CD8-positive, alpha-beta memory T cell (primary cell): Measurements from ENCODE around the gene PPAN. TPM values are rescaled to one million over a fixed set of nuclear protein-coding genes. Genes with fewer than 3 reads are reported as not detected.
A peak's percentile ranks its signal among the peaks of the same experiment; 100 is the strongest.

Experiments
- CTCF ChIA-PET: fragments of 350-600 bp; sonication (Branson Sonifier 250); formaldehyde crosslinking; loops from one replicate; lab custom pipeline; 2021; ENCODE audit warnings: antibody characterized with exemption; lab: Charles Lee
- POLR2A ChIA-PET: fragments of 350-600 bp; sonication (Branson Sonifier 250); formaldehyde crosslinking; loops from one replicate; lab custom pipeline; 2021; ENCODE audit warnings: antibody characterized with exemption; lab: Charles Lee
- DNase-seq, 5 donors: peaks; one replicate each; pipeline versions ENCODE4 v3.0.0 to v3.0.0-alpha.2; 2020 to 2022; ENCODE audit warnings: mixed read lengths in 1 of 5
- H3K27ac ChIP-seq: one replicate; pipeline ENCODE4 v1.7.0; 2013; ENCODE audit warnings: low read depth, mild to moderate bottlenecking, low read length, moderate library complexity
- H3K27me3 ChIP-seq: 2 replicates; pipeline ENCODE4 v1.7.0; 2013; ENCODE audit warnings: low read length, mild to moderate bottlenecking; ENCODE audit not compliant: insufficient read depth, poor library complexity, severe bottlenecking
- H3K36me3 ChIP-seq: 2 replicates; pipeline ENCODE4 v1.7.0; 2013; ENCODE audit warnings: mild to moderate bottlenecking, low read length, moderate library complexity; ENCODE audit not compliant: insufficient read depth
- H3K4me1 ChIP-seq: 2 replicates; pipeline ENCODE4 v1.7.0; 2013; ENCODE audit warnings: mild to moderate bottlenecking, low read length, moderate library complexity; ENCODE audit not compliant: insufficient read depth
- H3K4me3 ChIP-seq: 2 replicates; pipeline ENCODE4 v1.7.0; 2013; ENCODE audit warnings: mild to moderate bottlenecking, low read length
- H3K9me3 ChIP-seq: 2 replicates; pipeline ENCODE4 v1.7.0; 2013; ENCODE audit warnings: mild to moderate bottlenecking, low read length
- H3K27ac Mint-ChIP-seq, 8 donors: one replicate each; pipeline ENCODE4 v1.8.0; 2020 to 2021; ENCODE audit warnings: mixed read lengths in 8 of 8, mild to moderate bottlenecking in 6 of 8, inconsistent platforms in 3 of 8, moderate library complexity in 3 of 8
- H3K27me3 Mint-ChIP-seq, 2 donors: one replicate each; pipeline ENCODE4 v1.8.0; 2020 to 2021; ENCODE audit warnings: mixed read lengths in 2 of 2, mild to moderate bottlenecking in 1 of 2, moderate library complexity in 1 of 2
- H3K36me3 Mint-ChIP-seq, 3 donors: one replicate each; pipeline ENCODE4 v1.8.0; 2020 to 2021; ENCODE audit warnings: mixed read lengths in 3 of 3, inconsistent platforms in 1 of 3, mild to moderate bottlenecking in 1 of 3
- H3K4me1 Mint-ChIP-seq, 3 donors: one replicate each; pipeline ENCODE4 v1.8.0; 2020 to 2021; ENCODE audit warnings: mixed read lengths in 3 of 3, inconsistent platforms in 1 of 3, mild to moderate bottlenecking in 1 of 3
- H3K4me3 Mint-ChIP-seq, 7 donors: one replicate each; pipeline ENCODE4 v1.8.0; 2020 to 2021; ENCODE audit warnings: mixed read lengths in 7 of 7, mild to moderate bottlenecking in 6 of 7, moderate library complexity in 4 of 7, inconsistent platforms in 2 of 7
- H3K9me3 Mint-ChIP-seq, 5 donors: one replicate each; pipeline ENCODE4 v1.8.0; 2020 to 2022; ENCODE audit warnings: mixed read lengths in 5 of 5, mild to moderate bottlenecking in 3 of 5, moderate library complexity in 2 of 5, inconsistent platforms in 1 of 5
- polyA plus RNA-seq: library from polyadenylated mRNA; unstranded; fragments of 300-500 nt; fragmentation: Illumina TruSeq; gene quantifications from one replicate; pipeline ENCODE4 v1.2.3, GENCODE V29; 2021
- total RNA-seq, 2 experiments: library from RNA; stranded (reverse); gene quantifications; one replicate each; pipeline ENCODE4 v1.2.3, GENCODE V29; 2021

Gene PPAN
- total and polyA plus RNA-seq, 3 experiments from 2014 or later: 47.4 to 284 (median 273) TPM

DNA sequence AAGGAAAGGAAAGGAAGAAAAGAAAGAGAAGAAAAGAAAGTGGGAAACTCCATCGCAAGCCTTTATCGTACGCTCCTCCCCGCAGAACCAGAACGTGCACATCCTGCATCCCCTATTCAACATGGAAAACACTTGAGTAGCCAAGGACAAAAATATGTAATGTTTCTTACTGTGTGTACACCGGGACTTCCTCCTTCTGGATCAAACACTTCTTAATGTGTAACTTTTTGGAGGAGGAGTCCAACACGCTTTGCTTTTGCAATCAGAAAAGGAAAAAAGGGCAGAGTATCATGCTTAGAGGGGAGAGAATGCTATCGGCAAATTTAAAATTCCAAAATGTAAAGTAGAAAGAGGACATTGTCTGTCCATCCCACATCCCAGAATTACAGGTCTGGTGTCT is 27.8 kb upstream of the PPAN start:
- H3K4me3 ChIP-seq: no peak overlapping the region
- CTCF ChIA-PET: no interaction called here
- Mint-ChIP-seq H3K4me3 (no peak overlapping the region), H3K27ac (peak overlapping the region in 1 of 8 donors; percentile 32), H3K4me1 (no peaks in the 10 kb centered on the region), H3K36me3 (no peaks in the 10 kb centered on the region), H3K9me3 (peaks cover 0 to 5% (median 0%) of the 10 kb centered on the region in 5 donors), H3K27me3 (no peaks in the 10 kb centered on the region)
- DNase-seq: no peak
- POLR2A ChIA-PET: no interaction called here
- H3K9me3 ChIP-seq: peaks cover 6% of the 10 kb centered on the region
- H3K4me1 ChIP-seq: no peaks in the 10 kb centered on the region
- no peak overlapping the region for H3K27ac ChIP-seq
- no peaks in the 10 kb centered on the region for H3K36me3 ChIP-seq
- H3K27me3 ChIP-seq: no peaks in the 10 kb centered on the region

DNA sequence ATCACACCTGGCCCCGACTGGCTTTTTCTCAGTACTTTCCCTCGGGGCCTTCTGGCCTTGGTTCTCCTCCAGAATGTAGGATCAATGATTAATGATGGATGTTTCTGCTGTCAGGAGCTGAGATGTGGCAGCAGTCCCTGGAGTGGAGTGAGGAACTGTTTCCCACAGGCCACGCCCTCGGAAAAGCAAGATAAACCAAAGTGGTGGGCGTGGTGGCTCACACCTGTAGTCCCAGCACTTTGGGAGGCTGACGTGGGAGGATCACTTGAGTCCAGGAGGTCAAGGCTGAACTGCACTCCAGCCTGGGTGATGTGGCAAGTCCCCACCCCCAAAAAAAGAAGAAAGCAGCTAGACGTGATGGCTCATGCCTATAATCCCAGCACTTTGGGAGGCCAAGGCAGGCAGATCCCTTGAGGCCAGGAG is 27.1 kb upstream of the PPAN start:
- H3K9me3 ChIP-seq: peaks cover 2% of the 10 kb centered on the region
- H3K27me3 Mint-ChIP-seq: no peaks in the 10 kb centered on the region
- ChIA-PET POLR2A (no interaction called here), CTCF (interaction anchor here (1.5 kb wide), 1 partner anchor 41 kb away, joined by 3 read pairs; no protein-coding TSS in a partner anchor)
- no peak overlapping the region for H3K4me3 Mint-ChIP-seq
- no peak for DNase-seq
- H3K27ac Mint-ChIP-seq: no peak overlapping the region
- no peaks in the 10 kb centered on the region for H3K4me1 ChIP-seq
- H3K36me3 Mint-ChIP-seq: no peaks in the 10 kb centered on the region
- H3K27ac ChIP-seq: no peak overlapping the region
- no peaks in the 10 kb centered on the region for H3K36me3 ChIP-seq
- no peak overlapping the region for H3K4me3 ChIP-seq
- peaks cover 0 to 4% (median 0%) of the 10 kb centered on the region in 5 donors for H3K9me3 Mint-ChIP-seq
- H3K27me3 ChIP-seq: no peaks in the 10 kb centered on the region
- H3K4me1 Mint-ChIP-seq: no peaks in the 10 kb centered on the region

DNA sequence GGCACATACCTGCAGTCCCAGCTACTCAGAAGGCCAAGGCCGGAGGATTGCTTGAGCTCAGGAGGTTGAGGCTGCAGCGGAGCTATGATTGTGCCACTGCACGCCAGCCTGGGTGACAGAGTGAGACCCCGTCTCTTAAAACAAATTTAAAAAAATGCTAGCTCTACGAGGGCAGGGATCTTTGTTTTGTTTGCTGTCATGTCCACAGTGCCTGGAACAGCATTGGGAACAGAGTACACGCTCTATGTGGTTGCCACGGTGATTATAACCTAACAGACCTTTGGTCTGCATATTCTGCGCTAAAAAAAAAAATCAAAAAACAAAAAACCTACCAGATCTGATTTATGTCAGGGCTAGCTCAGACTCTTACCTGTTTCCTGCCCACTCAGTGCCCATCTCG is 22.3 kb upstream of the PPAN start:
- no peak overlapping the region for H3K4me3 ChIP-seq
- H3K4me1 ChIP-seq: peaks cover 9% of the 10 kb centered on the region
- ChIA-PET POLR2A (interaction anchor here (0.6 kb wide), 1 partner anchor 771 kb away, joined by 5 read pairs; no protein-coding TSS in a partner anchor), CTCF (interaction anchor here (0.7 to 1.9 kb wide), 4 partner anchors 12 to 166 kb away, joined by 3 to 8 read pairs (median 4); no protein-coding TSS in a partner anchor)
- Mint-ChIP-seq H3K4me3 (peak overlapping the region in 3 of 7 donors; percentile 11 to 84 (median 37)), H3K27ac (peak overlapping the region in 4 of 8 donors; percentile 52 to 90 (median 81)), H3K36me3 (peaks cover 0 to 10% (median 0%) of the 10 kb centered on the region in 3 donors), H3K4me1 (peaks cover 10 to 14% (median 12%) of the 10 kb centered on the region in 3 donors), H3K27me3 (no peaks in the 10 kb centered on the region), H3K9me3 (no peaks in the 10 kb centered on the region)
- DNase-seq: no peak
- H3K36me3 ChIP-seq: peaks cover under 1% of the 10 kb centered on the region
- H3K27me3 ChIP-seq: no peaks in the 10 kb centered on the region
- no peak overlapping the region for H3K27ac ChIP-seq
- H3K9me3 ChIP-seq: no peaks in the 10 kb centered on the region

DNA sequence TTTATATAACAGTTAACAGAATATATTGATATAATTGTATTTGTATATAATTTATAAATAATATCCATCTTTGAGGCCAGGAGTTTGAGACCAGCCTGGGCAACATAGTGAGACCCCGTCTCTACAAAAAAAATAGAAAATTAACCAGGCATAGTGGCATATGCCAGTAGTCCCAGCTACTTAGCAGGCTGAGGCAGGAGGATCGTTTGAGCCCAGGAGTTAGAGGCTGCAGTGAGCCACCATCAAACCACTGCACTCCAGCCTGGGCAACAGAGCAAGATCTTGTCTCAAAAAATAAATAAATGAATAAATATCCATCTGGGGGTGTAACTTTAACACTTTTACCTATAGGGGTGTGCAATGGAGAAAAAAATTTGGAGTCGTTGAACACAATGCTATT is 21.4 kb upstream of the PPAN start:
- DNase-seq: no peak
- CTCF ChIA-PET: interaction anchor here (1.3 to 1.9 kb wide), 3 partner anchors 11 to 165 kb away, joined by 3 to 8 read pairs (median 5); no protein-coding TSS in a partner anchor
- H3K4me3 ChIP-seq: no peak overlapping the region
- peaks cover 13 to 14% (median 14%) of the 10 kb centered on the region in 3 donors for H3K4me1 Mint-ChIP-seq
- no peaks in the 10 kb centered on the region for H3K27me3 Mint-ChIP-seq
- POLR2A ChIA-PET: interaction anchor here (0.5 to 0.6 kb wide), 2 partner anchors 17 to 770 kb away, joined by 3 to 5 read pairs; partner anchors contain the start of gene ANGPTL6
- H3K4me1 ChIP-seq: peaks cover 9% of the 10 kb centered on the region
- peaks cover 0 to 19% (median 0%) of the 10 kb centered on the region in 3 donors for H3K36me3 Mint-ChIP-seq
- peak overlapping the region in 7 of 8 donors; percentile 69 to 92 (median 89) for H3K27ac Mint-ChIP-seq
- no peaks in the 10 kb centered on the region for H3K27me3 ChIP-seq
- H3K4me3 Mint-ChIP-seq: peak overlapping the region; percentile 84 to 96 (median 85)
- no peak overlapping the region for H3K27ac ChIP-seq
- peaks cover 6% of the 10 kb centered on the region for H3K36me3 ChIP-seq
- H3K9me3 Mint-ChIP-seq: no peaks in the 10 kb centered on the region
- H3K9me3 ChIP-seq: no peaks in the 10 kb centered on the region

DNA sequence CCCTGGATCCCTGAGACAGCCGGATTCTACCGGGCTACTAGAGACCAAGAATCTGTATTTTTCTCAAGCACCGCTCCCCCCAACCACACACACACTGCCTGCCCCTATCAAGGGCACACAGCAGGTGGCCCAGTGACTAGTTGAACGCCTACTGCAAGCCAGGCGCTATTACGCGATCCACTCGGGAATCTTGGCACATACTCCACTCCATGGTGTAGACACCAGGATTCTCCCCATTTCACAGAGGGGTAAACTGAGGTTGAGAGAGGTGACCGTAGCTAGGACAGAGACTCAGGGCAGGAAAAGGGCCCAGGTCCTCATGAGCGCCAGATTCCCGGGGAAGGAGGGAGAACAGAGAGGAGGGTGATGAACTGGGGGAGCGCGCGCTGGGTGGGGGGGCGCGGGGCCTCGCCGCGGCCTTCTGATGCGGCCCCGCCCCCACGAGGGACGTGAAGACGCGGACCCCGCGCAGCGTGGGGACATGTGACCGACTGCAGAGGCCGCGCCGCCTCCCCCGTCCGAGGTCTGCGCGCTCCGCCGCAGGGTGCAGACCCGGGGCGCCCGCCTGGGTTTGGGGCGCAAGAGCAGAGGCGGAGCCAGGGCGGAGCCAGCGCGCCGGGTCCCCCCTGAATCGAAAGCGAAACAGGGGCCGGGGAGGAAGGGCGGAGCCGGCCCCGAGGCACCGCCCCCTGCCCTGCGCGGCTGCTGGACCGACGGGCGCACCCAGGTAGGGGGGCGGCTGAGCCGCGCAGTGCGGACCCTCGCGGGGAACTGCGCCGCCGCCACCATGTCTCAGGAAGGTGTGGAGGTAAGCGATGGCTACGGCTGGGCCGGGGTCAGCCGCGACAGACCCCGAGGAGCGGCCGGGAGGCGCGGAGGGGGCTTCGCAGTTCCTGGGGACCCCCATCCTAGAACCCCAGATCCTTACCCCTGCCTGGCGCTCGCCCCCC is 20.2 kb upstream of the PPAN start, which contains the start of gene SHFL:
SHFL (plus strand) TSS at position 677 of the 950 bp plus-strand sequence; CDS start at position 788, 111 bp downstream.
- DNase-seq: peak; percentile 81 to 90 (median 83)
- Mint-ChIP-seq H3K9me3 (no peaks in the 10 kb centered on the region), H3K27me3 (no peaks in the 10 kb centered on the region), H3K36me3 (peaks cover 0 to 27% (median 2%) of the 10 kb centered on the region in 3 donors), H3K4me1 (peaks cover 14 to 18% (median 16%) of the 10 kb centered on the region in 3 donors), H3K4me3 (peak within 1 kb of the TSS; percentile 84 to 96 (median 85)), H3K27ac (peak within 1 kb of the TSS; percentile 87 to 93 (median 90))
- Histone ChIP-seq H3K4me1 (peaks cover 9% of the 10 kb centered on the region), H3K9me3 (no peaks in the 10 kb centered on the region), H3K27me3 (no peaks in the 10 kb centered on the region), H3K27ac (peak within 1 kb of the TSS; percentile 82), H3K4me3 (peak within 1 kb of the TSS; percentile 88), H3K36me3 (peaks cover 6% of the 10 kb centered on the region)
- ChIA-PET CTCF (no interaction called here), POLR2A (interaction anchor here (0.6 to 1.0 kb wide), 2 partner anchors 10 to 152 kb away, joined by 3 to 4 read pairs; no protein-coding TSS in a partner anchor)

DNA sequence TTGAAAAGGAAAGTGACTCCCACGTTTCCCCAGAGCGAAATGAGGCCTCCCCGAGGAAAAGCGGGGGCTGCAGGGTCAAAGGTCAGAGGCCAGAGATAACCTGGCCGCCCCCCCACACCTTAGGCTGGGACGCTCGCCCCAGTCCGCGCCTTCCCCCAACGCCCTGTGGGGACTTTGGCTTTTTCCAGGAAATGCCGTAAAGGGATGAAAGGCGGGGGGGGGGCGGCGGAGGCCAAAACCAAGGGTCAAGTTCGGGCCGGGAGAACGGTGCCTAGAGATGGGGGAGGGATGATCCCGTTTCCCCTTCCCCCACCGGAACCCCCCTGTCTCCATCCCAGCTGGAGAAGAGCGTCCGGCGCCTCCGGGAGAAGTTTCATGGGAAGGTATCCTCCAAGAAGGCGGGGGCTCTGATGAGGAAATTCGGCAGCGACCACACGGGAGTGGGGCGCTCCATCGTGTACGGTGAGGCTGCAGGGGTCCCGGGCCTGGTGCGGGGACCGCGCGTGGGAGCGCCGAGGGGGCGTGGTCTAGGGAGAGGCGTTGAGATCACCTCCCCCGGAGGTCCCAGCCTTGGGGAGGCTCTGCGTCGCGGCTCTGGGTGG is 19.5 kb upstream of the PPAN start:
- H3K27me3 ChIP-seq: no peaks in the 10 kb centered on the region
- H3K4me3 ChIP-seq: peak overlapping the region; percentile 88
- H3K9me3 ChIP-seq: no peaks in the 10 kb centered on the region
- H3K27ac ChIP-seq: peak overlapping the region; percentile 82
- peaks cover 0 to 33% (median 2%) of the 10 kb centered on the region in 3 donors for H3K36me3 Mint-ChIP-seq
- peaks cover 14 to 23% (median 16%) of the 10 kb centered on the region in 3 donors for H3K4me1 Mint-ChIP-seq
- DNase-seq: peak in 4 of 5 donors; percentile 32 to 67 (median 34)
- no peaks in the 10 kb centered on the region for H3K9me3 Mint-ChIP-seq
- peak overlapping the region; percentile 47 to 92 (median 84) for H3K27ac Mint-ChIP-seq
- H3K27me3 Mint-ChIP-seq: no peaks in the 10 kb centered on the region
- ChIA-PET POLR2A (no interaction called here), CTCF (no interaction called here)
- H3K4me3 Mint-ChIP-seq: peak overlapping the region; percentile 77 to 96 (median 85)
- H3K4me1 ChIP-seq: peaks cover 9% of the 10 kb centered on the region
- H3K36me3 ChIP-seq: peaks cover 6% of the 10 kb centered on the region

DNA sequence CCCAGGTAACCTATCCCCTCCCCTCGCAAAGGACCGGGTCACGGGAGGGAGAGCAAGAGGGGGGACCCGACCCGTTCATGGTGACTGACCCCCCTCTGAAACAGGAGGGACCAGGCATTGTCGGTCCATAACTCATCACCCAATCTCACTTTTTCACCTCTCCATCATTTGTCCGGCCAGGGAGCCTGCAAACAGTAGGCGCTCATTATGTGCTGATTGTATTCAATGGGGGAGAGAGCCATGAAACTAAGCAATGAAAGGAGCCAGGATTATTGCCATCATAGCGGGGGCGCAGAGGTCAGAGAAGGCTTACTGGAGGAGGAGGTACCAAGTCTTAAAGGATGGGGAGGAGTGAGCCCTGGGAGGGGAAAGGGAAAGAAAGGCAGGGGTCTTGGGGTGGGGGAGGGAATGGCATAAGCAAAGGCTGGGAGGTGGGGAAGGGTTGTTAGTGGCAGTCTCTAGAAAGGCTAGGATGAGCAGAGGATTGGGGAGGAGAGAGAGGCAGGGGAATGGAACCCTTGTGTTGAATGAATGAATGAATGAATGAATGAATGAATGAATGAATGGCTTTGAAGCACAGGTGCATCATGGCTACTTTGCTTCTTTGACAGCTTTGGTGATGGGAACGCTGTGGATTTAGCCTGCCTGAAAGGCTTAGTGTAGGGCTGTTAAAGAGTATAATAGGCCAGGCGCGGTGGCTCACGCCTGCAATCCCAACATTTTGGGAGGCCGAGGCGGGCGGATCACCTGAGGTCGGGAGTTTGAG is 18.7 kb upstream of the PPAN start:
- Mint-ChIP-seq H3K9me3 (no peaks in the 10 kb centered on the region), H3K36me3 (peaks cover 0 to 40% (median 6%) of the 10 kb centered on the region in 3 donors), H3K4me1 (peaks cover 14 to 28% (median 19%) of the 10 kb centered on the region in 3 donors), H3K27me3 (no peaks in the 10 kb centered on the region), H3K4me3 (peak overlapping the region; percentile 77 to 96 (median 85)), H3K27ac (peak overlapping the region in 7 of 8 donors; percentile 71 to 92 (median 84))
- no peak for DNase-seq
- CTCF ChIA-PET: no interaction called here
- Histone ChIP-seq H3K36me3 (peaks cover 11% of the 10 kb centered on the region), H3K9me3 (no peaks in the 10 kb centered on the region), H3K27ac (peak overlapping the region; percentile 82), H3K4me3 (peak overlapping the region; percentile 88), H3K4me1 (peaks cover 14% of the 10 kb centered on the region), H3K27me3 (no peaks in the 10 kb centered on the region)
- POLR2A ChIA-PET: no interaction called here
